Fibroblast of the conjunctiva (primary cell): ENCODE results near the gene AEBP1.

ENCODE experiments used
- DNase-seq: peaks from one replicate; pipeline ENCODE4 v3.0.0-alpha.2; 2010; ENCODE audit warnings: low read depth

Gene AEBP1

DNA sequence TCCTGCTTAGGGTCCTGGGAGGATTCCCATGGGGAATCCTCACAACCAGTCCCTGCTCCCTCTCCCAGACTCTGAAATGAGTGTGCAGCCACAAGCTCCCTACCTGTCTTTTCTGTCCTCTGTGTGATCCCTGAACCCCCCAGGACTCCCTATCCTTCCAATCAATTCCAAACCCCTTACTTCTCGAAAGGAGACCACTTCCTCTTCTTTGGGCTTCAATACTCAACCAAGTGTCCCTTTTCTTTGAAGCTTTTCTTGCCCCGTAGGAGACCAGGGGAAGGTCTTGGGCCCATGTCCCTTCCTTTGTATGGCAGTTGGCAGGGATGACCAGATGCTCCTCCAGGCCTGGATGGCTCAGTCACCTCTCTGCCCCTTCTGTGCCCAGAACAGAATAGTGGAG lies 1.7 kb downstream of the AEBP1 start:
- DNase-seq: no peak

DNA sequence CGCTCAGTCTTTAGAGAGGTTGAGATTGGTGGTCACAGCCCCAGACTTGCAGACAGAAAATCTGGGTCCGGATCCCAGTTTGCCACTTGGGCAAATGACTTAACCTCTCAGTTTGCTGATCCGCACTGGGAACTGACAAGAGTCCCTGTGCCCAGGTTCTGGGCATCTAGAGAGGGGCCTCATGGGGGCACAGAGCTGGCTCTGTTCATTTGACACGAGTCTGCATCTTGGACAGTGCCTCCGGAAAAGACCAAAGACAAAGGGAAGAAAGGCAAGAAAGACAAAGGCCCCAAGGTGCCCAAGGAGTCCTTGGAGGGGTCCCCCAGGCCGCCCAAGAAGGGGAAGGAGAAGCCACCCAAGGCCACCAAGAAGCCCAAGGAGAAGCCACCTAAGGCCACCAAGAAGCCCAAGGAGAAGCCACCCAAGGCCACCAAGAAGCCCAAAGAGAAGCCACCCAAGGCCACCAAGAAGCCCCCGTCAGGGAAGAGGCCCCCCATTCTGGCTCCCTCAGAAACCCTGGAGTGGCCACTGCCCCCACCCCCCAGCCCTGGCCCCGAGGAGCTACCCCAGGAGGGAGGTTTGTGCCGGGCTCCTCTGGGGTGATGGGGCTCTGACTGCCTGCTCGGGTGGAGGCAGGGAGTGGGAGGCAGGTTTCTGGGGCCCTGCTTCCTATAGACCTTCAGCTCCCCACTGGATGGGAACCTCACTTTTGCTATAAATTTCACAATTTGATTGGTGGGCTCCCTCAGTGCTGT lies 2.3 kb downstream of the AEBP1 start:
- DNase-seq: no peak

DNA sequence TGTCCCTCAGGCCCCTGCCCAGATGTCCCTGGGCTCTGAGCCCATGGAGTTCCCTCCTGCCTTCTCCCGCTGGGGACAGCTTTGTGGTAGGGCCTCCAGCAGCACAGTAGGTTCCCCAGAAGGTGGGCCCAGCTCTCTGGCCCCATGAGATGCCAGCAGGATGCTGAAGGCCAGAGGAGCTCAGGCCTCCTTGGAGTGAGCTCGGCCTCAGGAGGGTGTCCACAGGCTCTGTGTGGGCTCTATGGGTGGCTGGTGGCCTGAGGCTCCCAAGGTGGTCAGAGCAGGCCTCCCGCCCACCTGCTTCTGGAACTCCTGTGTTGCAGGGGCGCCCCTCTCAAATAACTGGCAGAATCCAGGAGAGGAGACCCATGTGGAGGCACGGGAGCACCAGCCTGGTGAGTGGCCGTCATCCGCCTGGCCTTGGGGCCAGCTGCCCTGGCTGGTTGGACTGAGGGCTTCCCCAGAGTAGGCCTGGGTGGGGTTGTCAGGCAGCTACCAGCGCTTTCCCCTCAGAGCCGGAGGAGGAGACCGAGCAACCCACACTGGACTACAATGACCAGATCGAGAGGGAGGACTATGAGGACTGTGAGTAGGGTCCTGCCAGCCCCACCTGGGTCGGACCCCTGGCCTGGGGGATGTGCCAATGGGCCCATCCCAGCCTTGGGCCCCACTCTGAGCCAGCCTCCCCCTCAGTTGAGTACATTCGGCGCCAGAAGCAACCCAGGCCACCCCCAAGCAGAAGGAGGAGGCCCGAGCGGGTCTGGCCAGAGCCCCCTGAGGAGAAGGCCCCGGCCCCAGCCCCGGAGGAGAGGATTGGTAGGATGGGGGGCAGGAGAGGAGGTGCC lies 3.2 kb downstream of the AEBP1 start:
- no peak for DNase-seq

GRCh38 chr7:44107961-44108767 lies 4.0 kb downstream of the AEBP1 start:
- no peak for DNase-seq

- DNase-seq: no peak
Measured at GRCh38 chr7:44108768-44109750, 4.9 kb downstream of the AEBP1 start.

GRCh38 chr7:44109991-44110390 lies 5.8 kb downstream of the AEBP1 start:
- DNase-seq: no peak

- DNase-seq: no peak
Measured at GRCh38 chr7:44110719-44111635, 6.8 kb downstream of the AEBP1 start.

- DNase-seq: no peak
Measured at GRCh38 chr7:44111761-44112160, 7.6 kb downstream of the AEBP1 start.

DNA sequence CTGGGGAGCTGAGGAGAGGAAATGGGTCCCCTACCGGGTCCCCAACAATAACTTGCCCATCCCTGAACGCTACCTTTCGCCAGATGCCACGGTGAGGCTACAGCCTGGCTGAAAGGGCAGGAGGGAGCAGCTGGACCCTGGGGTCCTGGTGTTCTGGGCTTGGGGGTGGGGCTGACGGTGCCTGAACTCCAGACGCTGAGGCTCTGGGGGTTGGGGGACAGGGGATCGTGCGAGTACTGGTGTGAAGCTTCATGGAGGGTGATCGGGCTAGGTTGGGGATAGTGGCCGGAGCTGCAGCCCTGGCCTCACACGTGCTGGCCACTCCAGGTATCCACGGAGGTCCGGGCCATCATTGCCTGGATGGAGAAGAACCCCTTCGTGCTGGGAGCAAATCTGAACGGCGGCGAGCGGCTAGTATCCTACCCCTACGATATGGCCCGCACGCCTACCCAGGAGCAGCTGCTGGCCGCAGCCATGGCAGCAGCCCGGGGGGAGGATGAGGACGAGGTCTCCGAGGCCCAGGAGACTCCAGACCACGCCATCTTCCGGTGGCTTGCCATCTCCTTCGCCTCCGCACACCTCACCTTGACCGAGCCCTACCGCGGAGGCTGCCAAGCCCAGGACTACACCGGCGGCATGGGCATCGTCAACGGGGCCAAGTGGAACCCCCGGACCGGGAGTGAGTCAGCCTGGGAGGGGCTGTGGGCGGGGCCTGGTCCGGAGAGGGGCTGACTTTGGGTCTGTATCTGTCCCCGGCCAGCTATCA lies 8.3 kb downstream of the AEBP1 start:
- DNase-seq: no peak

GRCh38 chr7:44112997-44113763 lies 9.0 kb downstream of the AEBP1 start:
- no peak for DNase-seq

- DNase-seq: no peak
Measured at GRCh38 chr7:44113764-44114354, 9.7 kb downstream of the AEBP1 start.

GRCh38 chr7:44114586-44115310 lies 10.6 kb downstream of the AEBP1 start:
- no peak for DNase-seq

DNA sequence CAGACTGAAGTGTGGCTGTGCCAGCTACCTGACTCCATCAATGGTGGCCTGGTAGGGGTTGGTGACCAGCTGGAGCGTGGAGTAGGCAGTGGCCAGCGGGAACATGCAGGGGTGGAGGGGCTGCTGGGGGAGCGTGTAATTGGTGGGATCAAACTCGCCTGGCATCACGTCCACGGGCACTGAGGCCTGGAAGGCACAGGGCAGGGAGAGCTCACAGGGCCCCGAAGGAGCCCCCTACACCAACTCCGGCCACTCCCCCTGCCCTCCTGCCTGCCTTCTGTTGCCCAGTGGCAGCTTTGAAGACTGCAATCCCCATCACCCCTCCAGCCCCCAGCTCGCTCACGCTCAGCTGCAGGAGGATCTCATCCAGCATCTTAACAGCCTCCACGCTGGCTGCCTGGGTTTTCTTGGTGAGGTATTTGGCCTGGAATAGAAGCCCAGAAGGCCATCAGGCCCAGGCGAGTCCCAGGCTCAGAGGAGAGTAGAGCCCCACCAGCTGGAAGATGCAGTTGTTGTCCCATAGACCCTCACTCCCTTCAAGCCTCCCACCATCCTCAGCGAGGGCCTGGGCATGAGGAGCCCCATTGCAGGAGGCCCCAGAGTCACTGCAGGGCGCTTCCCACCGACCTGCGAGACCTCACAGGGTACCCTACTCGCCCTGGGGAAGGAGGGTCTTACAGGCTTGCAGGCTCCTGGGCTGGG lies 12.1 kb downstream of the AEBP1 start:
- DNase-seq: no peak

DNA sequence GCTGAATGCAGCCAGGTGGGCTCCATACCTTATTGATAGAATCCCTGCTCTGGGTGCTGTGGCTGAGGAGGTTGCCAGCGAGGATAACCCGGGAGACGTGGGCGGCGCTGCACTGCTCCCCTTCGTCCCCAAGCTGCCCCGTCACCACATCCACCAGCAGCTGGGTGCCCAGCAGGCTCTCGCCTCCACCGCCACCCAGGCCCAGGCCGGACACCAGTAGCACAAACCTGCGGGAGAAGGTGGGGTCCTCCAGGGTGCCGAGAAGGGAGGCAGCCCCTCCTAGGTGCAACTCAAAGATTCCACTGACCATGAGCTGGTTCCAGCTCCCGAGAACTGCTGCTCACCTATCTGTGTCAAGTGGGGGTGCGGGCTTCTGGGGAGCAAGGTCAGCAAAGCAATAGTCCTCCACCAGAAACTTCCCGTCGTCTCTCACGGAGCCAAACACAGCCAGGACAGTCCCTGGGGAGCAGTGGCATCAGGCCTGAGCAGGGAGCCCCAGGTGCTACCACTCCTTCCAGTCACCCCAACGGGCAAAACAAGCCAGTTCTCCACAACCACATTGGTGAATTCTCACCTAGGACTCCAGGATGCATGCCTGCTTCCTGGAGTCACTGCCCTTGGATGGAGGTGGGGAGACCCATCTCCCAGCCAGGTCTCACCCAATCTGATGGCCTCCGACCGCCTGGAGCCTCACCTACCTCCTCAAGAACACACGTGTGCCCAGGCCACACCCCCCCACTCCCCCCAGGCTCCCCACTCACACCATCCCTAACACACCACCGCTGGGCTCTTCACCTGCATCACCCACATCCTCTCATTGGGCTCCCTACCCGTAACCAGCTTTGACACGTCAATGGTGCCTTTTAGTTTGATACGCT lies 12.9 kb downstream of the AEBP1 start:
- DNase-seq: no peak

DNA sequence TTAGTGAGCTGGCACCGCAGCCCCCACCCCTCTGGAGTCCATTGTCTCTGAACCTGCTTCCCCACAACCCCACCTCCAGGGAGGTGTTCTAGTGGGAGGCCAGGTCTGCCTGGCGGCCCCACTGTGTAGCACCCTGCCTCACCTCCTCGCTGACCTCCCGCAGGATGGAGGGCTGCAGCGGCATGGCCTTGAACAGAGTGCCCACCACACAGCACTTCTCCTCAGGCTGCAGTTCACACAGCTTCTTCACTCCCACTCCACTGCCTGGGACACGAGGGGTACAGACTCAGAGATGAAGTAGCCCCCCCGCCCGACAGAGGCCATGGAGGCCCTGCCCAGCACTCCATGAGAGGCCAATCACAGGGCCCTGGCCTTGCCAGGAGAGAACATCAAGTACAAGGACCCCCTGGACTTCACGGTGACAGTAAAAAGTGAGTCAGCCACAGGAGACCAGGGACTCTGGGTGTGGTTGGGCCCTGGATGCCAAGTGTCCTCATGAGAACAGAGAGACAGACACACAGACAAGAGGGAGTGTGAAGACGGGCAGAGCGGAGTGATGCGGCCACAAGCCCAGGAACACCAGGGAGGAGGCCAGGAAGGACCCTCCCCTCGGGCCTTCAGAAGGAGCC lies 13.8 kb downstream of the AEBP1 start:
- no peak for DNase-seq
